ENCODE results near the gene PALM.

GRCh38 chr19:764301-764700 is 55.6 kb downstream of the PALM start:
- no peak for TF ChIP-seq CTCF (conservative IDR thresholded peaks at IDR 0.05; ENCODE audit: low read depth, low read length)
- no peak for TF ChIP-seq EZH2 (IDR thresholded peaks at IDR 0.05; ENCODE audit: low read length, unreplicated experiment)

Measured in PC-3 (cell line).